Measurements from ENCODE around the gene ADCY2.

ADCY2 gene

GRCh38 chr5:7852988-7853387, 457.1 kb downstream of the ADCY2 start:
- FAIRE-seq, result no peak

GRCh38 chr5:7855611-7856010, 459.7 kb downstream of the ADCY2 start:
- FAIRE-seq (no peak), DNase-seq (ENCODE audit: insufficient read length, low spot score) (no peak)

More at GRCh38 chr5:7852988-7853387, 457.1 kb downstream of the ADCY2 start:
- no peak for DNase-seq (ENCODE audit: insufficient read length, low spot score)

DNA sequence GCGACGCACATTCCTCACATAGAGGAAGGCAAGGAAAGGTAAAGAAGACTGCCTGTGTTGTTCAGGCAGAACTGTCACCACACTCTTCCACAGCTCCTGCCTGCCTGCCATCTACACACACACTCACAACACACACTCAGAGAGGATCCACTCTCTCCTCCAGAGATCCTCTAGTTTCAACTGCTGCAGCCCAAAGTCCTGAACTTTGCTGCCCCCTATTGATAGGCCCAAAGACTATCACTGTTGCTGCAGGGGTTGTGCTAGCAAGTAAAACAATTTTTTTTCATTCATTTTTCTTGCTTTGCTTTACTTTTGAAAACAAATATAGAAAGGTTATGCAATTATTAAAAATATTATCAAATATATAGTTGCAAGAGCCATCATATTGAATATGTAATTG, 460.9 kb downstream of the ADCY2 start:
- FAIRE-seq, result no peak
- DNase-seq (ENCODE audit: insufficient read length, low spot score), result no peak

DNA sequence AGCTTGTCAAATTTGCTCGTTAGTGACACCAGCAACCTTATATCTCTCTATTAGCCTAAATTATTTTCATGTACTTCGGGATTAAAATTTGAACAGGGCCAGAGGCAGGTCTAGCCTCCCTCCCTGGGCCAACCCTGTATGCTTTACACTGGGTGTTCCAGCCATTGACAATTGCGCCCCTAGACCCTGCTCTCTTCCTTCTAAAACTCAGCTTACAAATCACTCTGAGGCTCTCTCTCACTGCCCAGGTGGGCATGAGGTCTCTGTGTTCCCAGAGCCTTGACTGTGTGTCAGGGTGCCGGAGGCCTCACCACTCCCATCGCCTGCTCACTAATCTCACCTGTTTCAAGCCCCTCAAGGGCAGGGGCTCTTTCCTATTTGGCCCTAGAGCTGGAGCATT, 461.4 kb downstream of the ADCY2 start:
- no peak for DNase-seq (ENCODE audit: insufficient read length, low spot score)
- FAIRE-seq, result no peak

DNA sequence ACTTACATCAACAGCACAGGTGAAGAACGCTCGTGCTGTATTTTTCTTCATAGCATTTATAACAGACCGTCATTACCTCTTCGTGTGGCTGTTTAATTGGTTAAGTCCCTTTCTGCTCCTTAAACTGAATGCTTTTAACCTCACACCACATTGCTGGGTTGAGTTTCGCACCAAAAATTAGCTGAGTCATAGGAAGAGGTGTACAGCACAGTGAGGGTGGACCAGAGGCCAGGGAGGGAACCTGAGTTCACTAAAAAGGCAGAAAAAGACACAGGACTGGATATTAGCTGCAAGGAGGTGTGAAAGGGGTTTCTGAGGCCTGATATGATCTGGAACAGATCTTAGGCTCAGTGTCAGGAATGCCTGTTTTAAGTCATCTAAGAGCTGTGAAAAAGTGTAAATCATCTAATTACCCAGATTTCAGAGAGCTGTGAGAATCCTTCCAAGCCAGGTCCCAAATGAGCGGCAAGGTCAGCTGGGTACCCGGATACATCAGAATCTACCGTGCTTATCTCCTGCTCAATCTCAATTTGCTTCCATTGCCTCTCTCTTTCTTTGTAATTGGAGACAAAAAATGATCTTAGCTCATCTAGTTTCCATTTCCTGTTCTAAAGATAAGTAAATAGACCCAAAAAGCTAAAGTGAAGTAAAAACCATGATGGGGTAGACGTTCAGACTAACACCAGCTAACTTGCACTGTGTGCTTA, 462.1 kb downstream of the ADCY2 start:
- FAIRE-seq (no peak), DNase-seq (ENCODE audit: insufficient read length, low spot score) (no peak)

GRCh38 chr5:7866196-7866595, 470.3 kb downstream of the ADCY2 start:
- FAIRE-seq (no peak), DNase-seq (ENCODE audit: insufficient read length, low spot score) (no peak)

DNA sequence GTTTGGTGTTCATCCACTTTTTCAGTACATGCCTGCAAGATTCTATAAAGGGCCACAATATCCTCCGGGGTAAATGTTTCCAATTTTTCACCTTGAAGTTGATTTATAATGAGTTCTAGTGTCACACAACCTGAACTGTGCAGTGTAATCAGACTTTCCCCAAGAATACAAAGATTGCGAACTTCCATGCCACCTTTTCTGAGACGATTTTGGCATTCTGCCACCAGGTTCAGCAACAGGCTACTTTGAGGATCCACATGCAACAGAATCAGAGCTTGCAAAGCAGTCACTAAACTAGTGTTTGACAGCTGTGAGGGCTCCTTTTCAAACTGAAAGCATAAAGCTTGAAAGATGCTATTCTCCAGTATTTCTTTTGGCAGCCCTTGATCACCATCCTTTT, 471.3 kb downstream of the ADCY2 start:
- DNase-seq (ENCODE audit: insufficient read length, low spot score), result no peak
- no peak for FAIRE-seq

GRCh38 chr5:7868427-7868772, 472.5 kb downstream of the ADCY2 start:
- no peak for DNase-seq (ENCODE audit: insufficient read length, low spot score)

DNA sequence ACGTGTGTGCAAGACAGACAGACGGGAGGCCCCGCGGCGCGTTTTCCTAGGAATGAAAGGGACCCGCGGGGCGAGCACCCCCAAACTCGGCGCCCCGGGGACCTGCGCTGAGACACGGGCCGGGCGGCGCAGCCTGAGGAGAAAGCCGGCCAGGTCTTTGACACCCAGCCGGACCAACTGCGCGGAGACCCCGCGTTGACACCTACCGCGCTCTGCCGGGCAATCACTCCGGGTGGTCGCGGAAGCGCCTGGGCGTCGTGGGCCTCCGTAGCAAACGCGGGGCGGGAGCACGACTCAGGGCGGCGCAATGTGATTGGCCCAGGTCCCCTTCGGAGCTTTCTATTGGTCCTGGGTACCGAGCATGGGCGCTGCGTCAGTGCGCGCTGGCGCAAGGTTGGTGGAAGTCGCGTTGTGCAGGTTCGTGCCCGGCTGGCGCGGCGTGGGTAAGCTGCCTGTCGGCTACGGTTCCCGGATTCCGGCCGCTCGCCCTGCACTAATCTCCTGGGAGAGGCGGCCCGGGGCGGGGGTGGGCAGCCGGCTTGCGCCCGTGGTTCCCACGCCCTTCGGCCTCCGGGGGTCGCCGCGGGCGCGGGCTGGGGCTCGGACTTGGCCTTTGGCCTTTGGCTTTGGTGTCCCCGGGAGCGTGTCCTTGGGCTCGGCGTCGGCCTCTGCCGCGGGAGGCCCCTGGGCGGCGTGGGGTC, 473.0 kb downstream of the ADCY2 start, which contains the start of the genes FASTKD3 and MTRR:
Gene FASTKD3, minus strand, starts transcription at position 259 of the 701 bp plus-strand sequence. CDS start 948 bp downstream, outside the sequence.
Gene MTRR, plus strand, starts transcription at position 376 of the 701 bp plus-strand sequence. CDS start 1,647 bp downstream, outside the sequence.
- DNase-seq (ENCODE audit: insufficient read length, low spot score), result peak; percentile 81
- FAIRE-seq, result peak; percentile 90

More at GRCh38 chr5:7868427-7868772, 472.5 kb downstream of the ADCY2 start:
- FAIRE-seq, result peak; percentile 80

GRCh38 chr5:7869474-7870136, 473.7 kb downstream of the ADCY2 start:
- DNase-seq (ENCODE audit: insufficient read length, low spot score) (no peak), FAIRE-seq (no peak)

- FAIRE-seq (peak; percentile 66), DNase-seq (ENCODE audit: insufficient read length, low spot score) (no peak)
Measured at GRCh38 chr5:7871653-7872052, 475.7 kb downstream of the ADCY2 start.

DNA sequence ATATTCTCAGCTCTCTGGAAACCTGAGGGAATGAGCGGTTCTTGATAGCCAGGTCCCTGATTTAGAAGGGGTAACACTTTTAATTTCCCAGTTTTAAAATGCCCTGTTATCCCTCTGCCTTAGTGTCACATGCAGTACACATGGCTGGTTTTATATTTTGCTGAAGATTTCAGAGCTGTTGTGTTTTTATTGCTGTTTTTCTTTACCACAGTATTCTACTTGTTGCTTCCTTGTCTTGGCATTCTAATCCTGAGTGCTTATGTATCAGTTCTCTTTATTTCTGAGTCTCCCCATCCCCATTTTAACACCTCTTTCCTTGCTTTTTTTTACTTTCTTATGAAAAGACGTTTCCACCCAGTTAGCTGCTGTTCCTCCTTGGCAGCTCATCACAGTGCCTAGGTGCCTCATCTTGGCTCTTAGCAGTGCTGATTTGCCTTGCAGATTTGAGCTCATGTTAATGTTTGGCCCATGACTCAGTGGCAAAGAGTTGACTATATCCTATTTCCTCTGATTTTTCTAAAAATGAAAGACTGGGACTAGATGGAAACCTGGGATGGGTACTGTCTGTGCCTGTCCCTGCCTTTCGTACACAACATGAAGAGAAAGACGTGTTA, 476.7 kb downstream of the ADCY2 start:
- no peak for FAIRE-seq
- no peak for DNase-seq (ENCODE audit: insufficient read length, low spot score)

- FAIRE-seq (no peak), DNase-seq (ENCODE audit: insufficient read length, low spot score) (no peak)
Measured at GRCh38 chr5:7873216-7873615, 477.3 kb downstream of the ADCY2 start.

DNA sequence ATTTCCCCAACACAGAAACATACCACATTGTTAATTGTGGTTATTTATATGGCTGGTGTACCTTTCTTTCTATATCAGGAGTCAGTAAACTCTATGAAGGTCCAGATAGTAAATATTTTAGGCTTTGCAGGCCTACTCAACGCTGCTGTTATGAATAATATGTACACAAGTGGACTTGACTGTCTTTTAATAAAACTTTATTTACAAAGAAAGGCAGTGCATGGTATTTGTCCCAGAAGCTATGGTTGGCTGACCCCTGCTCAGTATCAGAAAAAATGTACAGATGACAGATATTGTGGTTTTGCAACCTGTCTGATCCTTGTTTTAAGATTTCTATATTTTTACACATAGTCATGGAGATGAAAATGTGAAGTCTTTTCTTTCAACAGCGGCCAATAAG, 478.7 kb downstream of the ADCY2 start:
- no peak for FAIRE-seq
- no peak for DNase-seq (ENCODE audit: insufficient read length, low spot score)

DNA sequence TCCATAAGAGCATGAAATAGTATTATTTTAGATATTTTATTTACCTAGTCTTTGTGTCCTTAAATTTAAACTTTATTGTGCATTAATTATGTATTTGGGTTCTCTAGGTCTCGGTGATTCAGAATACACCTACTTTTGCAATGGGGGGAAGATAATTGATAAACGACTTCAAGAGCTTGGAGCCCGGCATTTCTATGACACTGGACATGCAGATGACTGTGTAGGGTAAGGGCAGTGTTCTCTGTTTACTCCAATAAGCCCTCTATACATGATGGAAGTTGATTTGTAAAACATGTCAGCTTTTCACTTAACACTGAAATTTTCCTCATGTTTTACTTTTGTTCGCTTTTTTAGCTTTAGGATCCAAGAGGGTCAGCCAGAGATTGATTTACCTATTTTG, 479.2 kb downstream of the ADCY2 start:
- no peak for DNase-seq (ENCODE audit: insufficient read length, low spot score)
- FAIRE-seq, result peak; percentile 11

GRCh38 chr5:7876867-7877266, 480.9 kb downstream of the ADCY2 start:
- DNase-seq (ENCODE audit: insufficient read length, low spot score), result no peak
- no peak for FAIRE-seq

DNA sequence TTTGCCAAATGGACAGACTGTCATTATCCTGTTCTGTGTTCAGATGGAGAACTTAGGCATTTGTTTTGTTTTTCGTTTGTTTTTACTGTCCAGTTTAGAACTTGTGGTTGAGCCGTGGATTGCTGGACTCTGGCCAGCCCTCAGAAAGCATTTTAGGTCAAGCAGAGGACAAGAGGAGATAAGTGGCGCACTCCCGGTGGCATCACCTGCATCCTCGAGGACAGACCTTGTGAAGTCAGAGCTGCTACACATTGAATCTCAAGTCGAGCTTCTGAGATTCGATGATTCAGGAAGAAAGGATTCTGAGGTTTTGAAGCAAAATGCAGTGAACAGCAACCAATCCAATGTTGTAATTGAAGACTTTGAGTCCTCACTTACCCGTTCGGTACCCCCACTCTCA, 481.9 kb downstream of the ADCY2 start:
- FAIRE-seq (no peak), DNase-seq (ENCODE audit: insufficient read length, low spot score) (no peak)

DNA sequence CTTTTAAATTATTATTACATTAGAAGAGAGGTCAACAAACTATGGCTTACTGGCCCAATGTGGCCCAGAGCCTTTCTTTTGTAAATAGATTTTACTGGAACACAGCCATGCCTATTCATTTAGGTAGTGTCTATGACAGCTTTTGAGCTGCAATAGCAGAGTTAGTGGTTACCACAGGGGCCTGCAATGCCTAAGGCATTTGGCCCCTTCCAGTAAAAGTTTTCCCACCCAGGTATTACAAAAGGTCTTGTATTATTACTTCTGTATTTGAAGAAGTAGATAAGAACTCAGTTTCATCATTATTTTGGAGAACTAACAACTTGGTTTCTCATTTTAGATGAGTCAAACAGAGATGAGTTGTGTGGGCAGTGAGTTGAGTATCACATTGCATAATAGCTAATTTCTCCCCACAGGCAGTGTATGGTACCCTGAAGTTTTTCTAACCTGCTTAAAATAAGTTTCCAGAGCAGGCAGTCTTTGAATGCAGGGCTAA, 482.5 kb downstream of the ADCY2 start:
- DNase-seq (ENCODE audit: insufficient read length, low spot score), result no peak
- FAIRE-seq, result no peak

All from GM19239 (cell line).